VCaP (cell line): ENCODE data around the gene TCF7L1.

Source experiments
- H3K27ac ChIP-seq: fragments of 450-650 bp; 2 replicates; pipeline ENCODE4 v1.5.1; 2017
- CTCF ChIP-seq: fragments of 450-650 bp; conservative IDR thresholded peaks from 2 replicates; pipeline ENCODE4 v1.5.1; 2017; ENCODE audit warnings: mild to moderate bottlenecking, moderate library complexity

The TCF7L1 gene

GRCh38 chr2:85266146-85267041, 133.2 kb downstream of the TCF7L1 start:
- peak; percentile 74 for TF ChIP-seq CTCF
- no peak overlapping the region for H3K27ac ChIP-seq

GRCh38 chr2:85269959-85270358, 136.8 kb downstream of the TCF7L1 start:
- H3K27ac ChIP-seq: peak overlapping the region; percentile 80
- TF ChIP-seq CTCF: no peak

- TF ChIP-seq CTCF: no peak
- H3K27ac ChIP-seq: no peak overlapping the region
Observed at GRCh38 chr2:85272357-85272756, 139.2 kb downstream of the TCF7L1 start.

GRCh38 chr2:85273738-85274731, 140.8 kb downstream of the TCF7L1 start:
- H3K27ac ChIP-seq: no peak overlapping the region
- TF ChIP-seq CTCF: no peak

- TF ChIP-seq CTCF: no peak
- H3K27ac ChIP-seq: no peak overlapping the region
Observed at GRCh38 chr2:85275984-85276540, 142.9 kb downstream of the TCF7L1 start.

GRCh38 chr2:85276571-85277118, 143.5 kb downstream of the TCF7L1 start:
- no peak overlapping the region for H3K27ac ChIP-seq
- no peak for TF ChIP-seq CTCF
